ENCODE results near the gene MITF. TPM values are rescaled to one million over a fixed set of nuclear protein-coding genes. Genes with fewer than 3 reads are reported as not detected.

The MITF gene
- total and polyA plus RNA-seq, 2 of the 4 experiments (the other 2 are of a cell fraction): 6.5 to 16.7 TPM

GRCh38 chr3:69747511-69748258 is 8.4 kb downstream of the MITF start:
- Histone ChIP-seq H2AK9ac (replicated peaks; ENCODE audit: low read depth, low read length, poor library complexity) (no peak overlapping the region), H3K9me3 (ENCODE audit: control insufficient read depth, insufficient read depth, low read length) (peaks cover 2% of the 10 kb centered on the region), H3K4ac (ENCODE audit: low read depth, low read length) (peak overlapping the region; percentile 95), H3K79me1 (ENCODE audit: low read depth in 1 of 2, low read length in 2 of 2) (peaks cover 31 to 64% of the 10 kb centered on the region in 2 experiments; a peak in 3 of 4 replicates), H4K91ac (ENCODE audit: insufficient read depth, low read depth, low read length) (peak overlapping the region; percentile 83), H2BK120ac (ENCODE audit: low read depth, low read length) (peak overlapping the region; percentile 96), H2AK5ac (ENCODE audit: low read depth, low read length) (peak overlapping the region; percentile 82; the same call in 1 of the 2 replicates), H2BK15ac (ENCODE audit: low read depth, low read length) (peak overlapping the region; percentile 80; the same call in 2 of the 3 replicates), H4K20me1 (ENCODE audit: insufficient read depth, low read length) (peaks cover 3% of the 10 kb centered on the region; the same call in 1 of the 2 replicates), H3K18ac (ENCODE audit: low read depth, low read length) (peak overlapping the region; percentile 100), H3K27me3 (ENCODE audit: control insufficient read depth, insufficient read depth, low read length) (no peaks in the 10 kb centered on the region), H3K27ac (ENCODE audit: insufficient read depth, low read length) (peak overlapping the region; percentile 87; the same call in 1 of the 2 replicates), H2BK20ac (ENCODE audit: low read depth, low read length) (peak overlapping the region; percentile 95), H2AFZ (replicated peaks; ENCODE audit: low read length, poor library complexity) (no peak overlapping the region), H3K4me1 (ENCODE audit: control insufficient read depth, insufficient read depth, low read length) (peaks cover 31% of the 10 kb centered on the region), H4K5ac (ENCODE audit: low read depth, low read length) (peak overlapping the region; percentile 99), H2BK5ac (ENCODE audit: low read depth, low read length, poor library complexity, severe bottlenecking) (peak overlapping the region; percentile 95), H3K4me3 (ENCODE audit: insufficient read depth, low read depth, low read length) (no peak overlapping the region), H3K56ac (ENCODE audit: extremely low read depth, insufficient read depth, low read length) (peak overlapping the region; percentile 58), H3K4me2 (ENCODE audit: low read depth, low read length) (peak overlapping the region; percentile 57), H3K9ac (ENCODE audit: low read depth, low read length) (peak overlapping the region; percentile 25; the same call in 1 of the 2 replicates), H3K14ac (replicated peaks; ENCODE audit: low read depth, low read length) (0 out of 2 replicates have a peak overlapping the region, but pooled peaks have one; percentile 69), H3K23ac (ENCODE audit: low read depth, low read length) (peak overlapping the region; percentile 82; the same call in 1 of the 2 replicates), H3K9me1 (ENCODE audit: insufficient read depth, low read length) (peaks cover 23% of the 10 kb centered on the region), H3K36me3 (ENCODE audit: control insufficient read depth, insufficient read depth, low read length) (no peaks in the 10 kb centered on the region; the same call in 1 of the 2 replicates), H4K8ac (ENCODE audit: low read depth in 2 of 2, low read length in 2 of 2) (peak overlapping the region; percentile 28 to 75; a peak in 3 of 4 replicates)
- ATAC-seq (ENCODE audit: low read depth): peak; percentile 67
- ChIA-PET POLR2A (ENCODE audit: unreplicated experiment) (no interaction called here), CTCF (no interaction called here)
- no CpG with 5 or more reads among the region's 2 CpGs for WGBS, 2 experiments (ENCODE audit: extremely low coverage in 2 of 2, insufficient read length in 1 of 2)
- DNase-seq: peak; percentile 73
- intact Hi-C loops (cut with micrococcal nuclease): loop anchor here (2.0 kb wide), 1 partner anchor 15 kb away; no protein-coding TSS in a partner anchor
- dilution Hi-C loops (cut with HindIII; ENCODE audit: low sequenced_read_pairs, unreplicated experiment): no loop called here
- TF ChIP-seq FOS (IDR thresholded peaks at IDR 0.05; ENCODE audit: low read depth, low read length) (peak; percentile 53), CHD1 (IDR thresholded peaks at IDR 0.05; ENCODE audit: low read depth, low read length) (no peak)
- BruUV-seq (replicated peaks): no TSS peak
- in situ Hi-C loops (cut with MboI; ENCODE audit: low sequenced_read_pairs): no loop called here

Data from IMR-90 (cell line).